GM21529 (cell line): ENCODE measurements around the gene KCNH1.

Source experiments
- ATAC-seq: cut with Tn5 transposase; IDR thresholded peaks from one replicate; pipeline ENCODE4 v1.9.1; 2021; ENCODE audit not compliant: unreplicated experiment

Gene KCNH1

DNA sequence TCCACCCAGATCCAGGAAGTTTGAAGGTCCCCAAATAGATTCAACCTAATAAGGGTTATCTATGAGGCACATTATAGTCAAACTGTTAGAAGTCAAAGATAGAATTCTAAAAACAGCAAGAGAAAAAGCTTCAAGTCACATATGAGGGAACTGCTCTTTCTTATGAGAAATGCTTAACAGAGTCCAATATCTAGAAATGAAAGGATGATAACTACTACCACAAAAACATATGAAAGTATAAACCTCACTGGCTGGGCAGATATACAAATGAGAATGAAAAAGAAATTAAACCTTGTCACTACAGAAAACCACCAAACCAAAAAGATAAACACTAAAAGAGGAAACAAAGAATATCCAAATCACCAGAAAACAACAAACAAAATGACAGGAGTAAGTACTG, 201.8 kb downstream of the KCNH1 start:
- no peak for ATAC-seq

DNA sequence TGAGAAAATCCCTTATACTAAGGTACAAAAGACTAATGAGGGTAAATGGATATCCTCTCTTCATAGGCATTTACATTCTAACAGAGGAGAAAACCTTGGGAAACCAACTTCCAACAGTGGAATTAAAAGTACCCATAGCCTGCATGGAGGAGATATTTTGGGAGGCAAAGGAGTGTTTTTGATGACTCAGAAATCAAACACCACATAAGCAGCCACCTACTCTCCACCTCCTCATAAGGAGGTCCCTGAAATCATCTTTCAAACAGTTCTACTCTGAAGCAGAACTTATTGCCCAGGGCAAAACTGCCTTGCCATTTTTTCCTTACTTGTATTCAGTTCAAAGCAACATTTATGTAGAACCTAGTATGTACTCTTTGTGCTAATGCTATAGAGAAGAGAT, 211.3 kb downstream of the KCNH1 start:
- no peak for ATAC-seq

DNA sequence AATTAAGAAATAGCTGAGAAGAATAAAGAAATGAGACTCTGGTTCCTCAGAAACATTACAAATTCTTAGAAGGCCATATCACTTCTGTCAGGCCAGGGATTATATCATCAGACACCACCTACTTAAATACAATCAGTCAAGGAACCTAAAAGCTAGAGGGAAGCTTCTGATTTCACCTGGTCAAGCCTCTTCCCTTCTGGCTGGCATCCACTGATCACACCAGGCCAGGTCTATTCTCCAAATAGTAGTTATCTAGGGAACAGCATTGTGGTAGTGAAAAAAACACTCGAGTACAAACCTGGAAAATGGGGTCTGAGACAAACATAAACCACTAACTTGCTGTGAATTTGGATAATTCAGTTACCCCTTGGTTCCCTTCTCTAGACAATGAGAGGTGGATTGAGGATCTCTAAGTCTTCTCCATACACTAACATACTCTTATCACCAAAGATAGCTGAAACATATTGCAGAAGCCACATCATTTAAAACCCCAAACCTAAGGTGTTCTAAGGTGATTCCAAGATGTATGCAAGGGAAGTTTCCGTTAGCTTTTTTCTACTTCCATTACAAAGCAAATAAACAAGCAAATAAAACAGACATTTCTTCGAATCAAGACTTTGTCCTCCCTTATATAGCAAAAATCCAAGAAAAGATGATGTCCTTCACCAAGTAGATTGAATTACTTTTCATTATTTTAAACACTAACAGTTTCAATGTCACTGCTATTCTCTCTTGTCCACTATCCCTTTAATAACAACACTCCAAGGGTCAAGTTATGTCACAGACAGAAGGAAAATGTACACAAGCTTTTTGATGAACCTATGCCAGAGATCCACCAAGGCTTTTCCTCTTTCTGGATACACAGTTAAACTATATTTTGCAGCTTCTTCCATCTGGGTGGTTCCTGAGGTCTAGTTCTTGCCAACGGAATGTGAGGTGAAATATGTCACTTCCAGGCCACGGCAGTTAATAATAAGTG, 212.9 kb downstream of the KCNH1 start:
- no peak for ATAC-seq

DNA sequence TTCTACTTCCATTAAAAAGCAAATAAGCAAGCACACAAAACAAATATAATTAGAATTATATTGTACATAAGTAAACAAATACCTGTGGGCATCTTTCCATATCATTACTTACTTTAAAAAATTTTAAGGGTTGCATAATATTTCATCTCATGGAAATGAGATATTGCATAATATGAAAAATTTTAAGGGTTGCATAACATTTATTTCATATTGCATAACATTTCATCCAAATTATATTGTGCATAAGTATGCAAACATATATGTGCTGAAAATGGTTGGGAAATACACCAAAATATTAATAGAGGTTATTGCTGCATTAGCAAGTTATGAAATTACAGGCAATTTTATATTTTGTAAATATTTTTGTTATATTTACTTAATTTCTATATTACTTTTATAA, 213.7 kb downstream of the KCNH1 start:
- ATAC-seq = no peak

DNA sequence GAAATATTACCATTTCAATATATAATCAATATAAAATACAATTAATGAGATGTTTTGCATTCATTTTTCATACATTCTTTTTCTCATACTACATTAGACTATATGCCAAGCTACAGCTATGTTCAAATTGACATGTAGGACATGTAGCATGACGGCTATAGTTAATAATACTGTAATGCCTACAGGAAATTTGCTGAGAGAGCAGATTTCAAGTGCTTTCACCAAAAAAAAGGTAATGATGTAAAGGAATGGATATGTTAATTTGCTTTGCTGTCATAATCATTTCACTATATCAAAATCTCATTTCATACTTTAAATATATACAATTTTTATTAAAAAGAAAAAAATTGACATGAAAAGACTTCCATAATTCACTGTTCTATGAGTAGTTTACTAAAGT, 215.1 kb downstream of the KCNH1 start:
- ATAC-seq = no peak

DNA sequence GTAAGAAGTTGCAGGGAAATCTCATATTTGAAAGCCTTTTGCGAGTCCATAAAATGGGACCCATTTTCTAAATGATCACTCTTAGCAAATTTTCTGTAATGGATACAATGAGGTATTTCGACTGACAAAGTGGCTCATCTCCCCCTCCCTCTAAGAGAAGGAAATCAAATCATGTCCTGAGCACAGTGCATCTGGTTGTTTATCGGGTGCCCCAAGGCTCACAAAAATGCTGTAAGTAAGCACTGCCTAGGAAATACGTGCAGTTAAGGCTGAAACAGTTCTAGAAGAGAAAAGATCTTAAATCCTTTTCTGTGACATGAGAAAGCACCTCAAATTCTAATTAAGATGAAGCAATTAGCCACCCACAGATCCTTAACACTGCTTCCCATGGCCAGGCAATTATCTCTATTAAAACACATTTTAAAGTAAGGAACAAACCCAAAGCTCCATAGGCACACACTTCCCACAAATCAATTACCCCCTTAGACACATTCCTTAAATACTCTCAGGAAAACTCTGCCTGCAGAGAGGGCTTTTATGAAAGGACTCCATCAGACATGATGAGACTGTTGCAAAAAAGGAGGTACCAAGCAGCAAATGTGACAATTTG, 216.3 kb downstream of the KCNH1 start:
- no peak for ATAC-seq

DNA sequence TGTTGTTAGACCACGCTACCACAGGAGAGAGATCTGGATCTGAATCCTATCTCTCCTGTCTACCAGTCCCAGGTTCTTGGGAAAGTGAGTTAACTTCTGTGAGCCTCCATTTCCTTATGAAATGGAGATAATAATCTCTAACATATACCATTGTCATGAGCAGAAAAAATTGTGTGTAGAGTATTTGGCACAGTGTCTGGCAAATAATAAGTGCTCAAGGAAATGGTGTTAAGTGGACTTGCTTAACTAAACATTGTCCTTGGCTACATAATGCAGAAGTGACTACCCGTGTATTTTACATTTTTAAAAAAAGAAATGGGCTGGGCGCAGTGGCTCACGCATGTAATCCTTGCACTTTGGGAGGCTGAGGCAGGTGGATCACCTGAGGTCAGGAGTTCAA, 217.4 kb downstream of the KCNH1 start:
- no peak for ATAC-seq

DNA sequence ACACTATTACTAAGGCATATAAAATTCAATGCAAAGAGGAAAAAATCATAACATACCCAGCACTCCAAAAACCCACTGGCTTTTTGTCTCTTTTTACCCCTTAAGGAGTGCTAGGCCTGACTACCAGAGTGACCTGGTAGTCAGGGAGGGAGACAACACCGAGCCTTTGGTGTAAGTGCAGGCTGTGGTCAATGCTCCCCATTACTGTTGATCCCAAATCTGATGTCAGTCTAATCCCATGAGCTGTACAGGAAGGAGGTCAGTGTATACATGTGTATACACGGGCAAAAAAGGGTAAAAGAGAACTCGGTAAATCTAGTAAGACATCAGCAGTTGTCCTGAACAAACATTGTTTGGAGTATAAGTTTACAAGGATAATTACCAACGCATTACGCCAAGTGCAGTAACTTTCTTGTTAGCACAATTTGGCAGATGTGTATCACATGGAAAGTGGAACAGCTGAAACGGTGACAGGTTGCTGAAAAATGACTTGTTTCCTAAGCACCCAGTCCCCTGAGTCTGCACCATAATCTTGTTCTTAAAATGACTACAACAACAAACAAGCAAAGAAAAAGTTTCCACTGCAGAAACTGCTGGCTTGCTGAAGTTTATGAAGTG, 217.9 kb downstream of the KCNH1 start:
- no peak for ATAC-seq

DNA sequence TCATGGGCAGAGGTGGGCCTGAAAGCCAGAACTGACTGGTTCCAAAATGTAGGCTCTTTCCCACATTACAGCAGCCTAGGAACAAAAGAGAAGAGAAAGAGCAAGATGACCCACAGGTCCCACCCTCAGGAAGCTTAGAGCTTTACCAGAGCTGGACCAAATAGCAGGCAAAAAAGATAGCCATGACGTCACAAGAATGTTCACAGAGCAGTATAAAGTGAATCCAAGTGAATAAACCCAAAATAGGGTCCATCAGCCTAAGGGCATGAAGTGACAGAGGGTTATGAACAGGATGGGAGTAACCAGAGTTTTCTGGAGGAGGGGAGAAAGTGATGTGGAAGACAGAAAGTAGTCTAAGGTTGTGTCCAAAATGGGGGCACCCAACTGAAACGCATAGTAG, 221.2 kb downstream of the KCNH1 start:
- ATAC-seq = no peak

DNA sequence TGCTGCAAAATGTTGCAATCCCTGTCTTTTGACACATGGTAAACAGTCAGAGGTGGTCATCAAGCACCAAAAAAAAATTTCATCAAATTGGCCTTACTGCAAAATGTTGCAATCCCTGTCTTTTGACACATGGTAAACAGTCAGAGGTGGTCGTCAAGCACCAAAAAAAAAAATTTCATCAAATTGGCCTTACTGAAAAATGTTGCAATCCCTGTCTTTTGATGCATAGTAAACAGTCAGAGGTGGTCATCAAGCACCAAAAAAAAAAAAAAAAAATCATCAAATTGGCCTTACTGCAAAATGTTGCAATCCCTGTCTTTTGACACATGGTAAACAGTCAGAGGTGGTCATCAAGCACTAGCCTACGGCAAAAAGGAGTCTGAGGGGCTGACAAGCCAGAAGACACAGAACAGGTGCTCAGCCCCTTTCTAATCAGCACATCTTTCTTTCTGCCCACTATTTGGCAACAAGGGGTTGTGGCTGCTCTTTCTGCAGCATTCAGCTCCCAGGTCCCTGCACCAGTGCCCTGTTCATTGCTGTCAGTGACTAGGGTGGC, 223.8 kb downstream of the KCNH1 start:
- ATAC-seq = no peak

DNA sequence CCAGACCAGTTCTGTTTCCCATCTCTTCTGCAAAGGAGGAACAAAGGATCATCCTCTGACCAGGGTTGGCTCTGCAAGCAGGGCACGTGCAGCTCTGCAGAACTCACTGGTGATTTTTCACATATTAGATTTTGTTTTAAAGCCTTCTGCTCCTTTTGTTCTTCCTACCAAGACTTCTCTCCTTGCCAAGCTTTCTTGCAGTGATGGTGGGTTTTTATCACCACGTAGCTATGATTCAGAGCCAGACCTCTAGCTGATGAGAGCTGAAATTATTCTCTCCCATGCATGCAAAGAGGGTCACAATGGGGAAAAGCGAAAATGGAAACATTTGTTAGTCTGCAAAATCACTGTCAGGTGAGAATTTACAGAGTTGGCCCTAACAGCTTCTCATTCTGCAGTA, 225.2 kb downstream of the KCNH1 start:
- no peak for ATAC-seq

DNA sequence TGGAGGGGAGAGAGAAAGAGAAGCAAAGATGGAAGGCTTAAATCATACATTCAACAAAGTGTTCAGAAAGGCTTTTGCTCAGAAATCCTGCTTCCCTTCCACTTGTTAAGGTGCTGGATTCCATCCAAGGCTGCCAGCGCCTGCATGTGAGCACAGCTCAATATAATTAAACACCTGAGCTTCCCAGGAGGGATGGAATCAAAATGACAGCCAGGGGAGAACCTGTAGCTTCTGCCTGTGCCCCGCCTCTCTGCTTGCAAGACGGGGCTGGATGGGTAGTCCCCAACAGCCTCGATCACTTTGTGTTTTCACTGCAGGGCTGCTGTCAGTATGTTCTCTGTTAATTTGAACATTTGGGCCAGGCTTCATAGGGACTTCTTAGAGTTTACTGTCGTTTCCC, 225.7 kb downstream of the KCNH1 start:
- no peak for ATAC-seq

DNA sequence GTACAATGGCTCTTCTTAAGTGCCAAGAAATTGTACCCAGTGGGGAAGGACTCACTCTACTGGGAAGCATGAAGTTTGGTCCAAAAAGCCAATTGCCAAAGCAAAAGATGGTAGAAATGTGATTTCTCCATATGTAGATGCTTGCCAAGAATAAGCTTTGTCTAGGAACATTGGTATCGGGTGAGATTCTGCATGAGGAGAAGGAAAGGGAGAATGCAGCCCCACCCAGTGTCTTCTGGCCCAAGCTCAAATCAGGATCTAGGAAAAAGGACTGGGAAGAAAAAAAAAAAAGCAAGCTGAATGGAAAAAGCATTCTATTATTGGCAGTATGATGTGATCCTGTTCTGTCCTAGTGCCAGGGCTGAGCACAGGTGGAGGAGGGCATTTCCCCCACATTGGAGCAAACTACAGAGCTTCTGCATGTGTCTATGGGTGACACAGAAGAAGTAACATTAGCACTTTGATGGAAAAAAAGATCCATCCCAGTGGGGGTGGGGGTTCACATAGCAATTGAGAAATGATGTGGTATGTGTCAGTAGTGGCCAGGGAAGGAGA, 226.6 kb downstream of the KCNH1 start:
- ATAC-seq = no peak

DNA sequence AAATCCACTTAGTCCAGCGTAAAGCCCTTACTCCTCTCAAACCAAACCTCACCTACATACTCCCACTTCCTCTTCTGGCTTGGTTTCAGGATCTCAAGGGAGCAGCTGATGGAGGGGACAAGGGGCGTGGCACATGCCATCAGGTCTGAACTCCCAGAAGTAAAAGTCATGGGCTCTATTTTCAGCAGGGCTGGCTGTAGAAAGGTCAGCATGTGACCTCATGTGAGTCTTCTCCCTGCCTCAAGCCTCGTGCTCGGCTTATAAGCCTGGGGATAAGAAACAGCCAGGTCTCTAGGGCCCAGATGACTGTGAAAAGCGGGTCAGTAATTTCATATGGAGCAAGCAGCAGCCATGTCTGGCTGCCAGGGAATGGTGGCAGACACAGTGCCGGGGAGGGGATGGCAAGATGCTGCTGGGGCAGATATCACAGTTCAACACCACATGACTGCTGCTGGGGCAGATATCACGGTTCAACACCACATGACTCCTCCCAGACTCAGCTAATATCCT, 227.9 kb downstream of the KCNH1 start:
- ATAC-seq = no peak

DNA sequence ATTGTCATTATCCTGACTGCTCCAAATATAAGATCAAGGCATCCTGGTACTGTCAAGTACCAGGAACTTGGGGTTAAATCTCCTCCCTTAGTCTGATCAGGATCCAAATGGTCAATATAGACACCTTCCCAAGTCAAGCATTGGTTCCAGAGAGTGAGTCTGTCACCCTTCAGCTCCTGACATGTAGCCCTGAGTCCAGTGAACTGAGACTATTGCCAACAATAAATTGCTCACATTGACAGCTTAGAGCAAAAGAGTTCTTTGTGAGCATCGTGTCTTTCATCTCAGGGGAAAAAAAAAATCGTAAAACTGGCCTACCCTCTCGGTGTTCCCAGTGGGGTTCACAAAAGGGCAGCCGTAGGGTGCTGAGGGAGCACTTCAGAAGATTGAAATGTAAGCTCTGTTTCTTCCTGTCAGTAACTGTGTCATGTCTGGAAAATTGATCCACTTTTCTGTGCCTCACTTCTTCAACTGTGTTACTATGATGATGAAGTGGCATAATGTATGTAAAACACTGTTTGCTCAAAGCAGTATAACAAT, 228.5 kb downstream of the KCNH1 start:
- no peak for ATAC-seq

DNA sequence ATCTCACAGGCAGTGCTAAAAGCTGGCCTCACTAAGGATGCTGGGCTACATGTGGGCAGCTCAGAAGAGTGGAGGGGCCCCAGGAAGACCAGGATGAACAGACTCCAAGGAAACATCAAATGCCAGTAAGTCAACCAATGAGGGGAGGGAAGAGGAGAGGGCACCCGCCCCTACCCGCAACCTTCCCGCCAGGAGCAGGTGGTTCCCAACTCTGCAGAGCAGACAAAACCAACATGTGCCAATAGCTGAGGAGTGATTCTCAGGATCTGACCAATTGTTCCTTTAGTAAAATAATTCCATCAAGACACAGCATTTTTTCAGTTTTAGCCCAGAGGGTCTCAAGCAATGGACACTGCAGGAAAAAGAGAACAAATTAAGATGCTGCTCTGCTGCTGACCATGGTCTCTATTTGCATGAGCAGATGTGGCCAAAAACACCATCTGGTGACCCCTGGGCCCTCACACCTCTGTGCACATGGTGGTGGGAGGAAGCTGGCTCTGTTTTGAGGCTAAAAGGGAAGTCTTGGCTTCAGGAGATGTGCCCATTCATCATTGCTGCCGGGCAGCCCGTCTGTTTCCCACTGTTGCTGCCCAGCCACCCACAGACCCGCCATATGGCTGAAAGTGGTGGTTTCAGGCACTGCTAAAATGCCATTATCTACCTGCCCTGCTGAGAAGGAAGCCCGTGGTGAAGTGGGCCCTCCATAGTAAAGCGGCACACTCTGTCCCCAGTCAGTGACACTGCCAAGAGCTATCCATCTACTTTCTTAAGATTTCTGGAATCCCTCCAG, 231.8 kb downstream of the KCNH1 start:
- ATAC-seq = no peak

DNA sequence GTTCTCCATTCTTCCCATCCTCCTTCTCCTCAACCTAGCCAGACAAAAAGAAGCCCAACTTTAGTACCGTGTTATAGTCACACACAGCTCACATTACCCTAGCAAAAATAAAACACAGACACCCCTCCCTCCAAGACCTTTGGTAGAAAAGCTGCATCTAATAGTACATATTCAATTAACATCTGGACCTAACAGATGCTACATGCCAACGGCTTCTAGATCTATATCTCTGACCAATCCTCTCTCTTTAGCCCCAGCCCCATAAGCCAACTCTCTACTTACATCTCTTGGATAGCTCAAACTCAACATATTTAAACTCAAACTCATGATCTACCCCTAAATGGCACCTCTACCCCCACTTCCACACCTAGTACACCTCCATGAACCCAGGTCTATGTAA, 233.1 kb downstream of the KCNH1 start:
- ATAC-seq = no peak

DNA sequence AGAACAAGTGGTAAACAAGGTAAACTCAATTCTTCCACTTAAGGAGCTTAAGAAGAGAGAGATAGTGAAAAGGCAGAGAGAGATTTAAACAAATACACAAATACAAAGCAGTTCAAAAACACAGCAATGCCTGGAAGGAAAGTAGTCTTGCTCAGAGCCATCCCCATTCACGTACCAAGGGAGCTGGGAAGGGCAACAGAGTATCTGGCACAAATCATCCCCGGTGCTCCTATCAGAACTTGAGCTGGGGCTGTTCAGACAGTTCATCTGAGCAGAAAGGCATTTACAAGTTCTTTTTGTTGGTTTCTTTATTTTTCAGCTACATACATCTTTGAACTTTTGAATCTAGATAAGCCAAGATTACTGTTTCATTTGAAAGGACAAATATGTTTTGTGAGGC, 233.9 kb downstream of the KCNH1 start:
- no peak for ATAC-seq

DNA sequence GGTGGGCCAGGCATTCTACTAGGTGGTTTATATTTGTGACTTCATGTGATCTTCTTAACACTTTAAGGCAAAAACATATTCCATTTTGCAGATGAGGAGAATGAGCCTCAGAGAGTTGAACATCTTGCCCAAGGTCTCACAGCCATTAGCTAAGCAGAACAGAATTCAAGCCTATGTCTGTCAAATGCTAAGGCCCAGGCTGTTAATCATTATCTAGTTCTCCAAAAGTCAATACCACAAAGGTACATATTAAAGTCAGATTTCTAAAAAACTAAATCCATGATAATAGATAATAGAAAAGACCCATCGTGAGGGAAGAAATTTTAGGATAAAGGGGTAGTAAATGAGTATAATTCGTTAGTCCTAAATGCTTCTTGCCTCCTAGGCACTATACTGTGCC, 234.3 kb downstream of the KCNH1 start:
- ATAC-seq = no peak

DNA sequence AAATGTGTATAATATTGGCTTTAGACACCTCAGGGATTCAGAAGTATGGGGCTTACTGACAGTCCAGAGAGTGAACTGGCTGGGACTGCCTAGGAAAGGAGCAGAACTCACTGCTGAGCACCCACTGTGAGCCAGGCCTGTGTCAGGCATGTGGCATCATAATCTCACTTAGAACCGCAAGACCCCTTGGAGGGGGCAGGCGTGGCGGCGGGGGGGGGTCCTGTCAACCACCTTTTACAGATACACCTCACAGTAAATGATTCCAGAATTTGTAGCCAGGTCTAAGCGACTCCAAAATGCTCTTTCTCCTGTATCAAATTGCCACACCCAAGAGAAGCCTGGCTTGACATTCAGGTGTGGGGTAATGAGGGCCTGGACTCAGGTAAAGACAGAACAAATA, 235.5 kb downstream of the KCNH1 start:
- no peak for ATAC-seq
